B cell (primary cell): ENCODE measurements around the gene ANKRD61. TPM values are rescaled to one million over a fixed set of nuclear protein-coding genes. Genes with fewer than 3 reads are reported as not detected.
A peak's percentile ranks its signal among the peaks of the same experiment; 100 is the strongest.

Experiments used
- ATAC-seq: fragments of 200-7000 bp; cut with Tn5 transposase; one replicate; pipeline ENCODE4 v1.10.0; 2021; ENCODE audit warnings: low read depth, mild to moderate bottlenecking, moderate number of reproducible peaks, moderate library complexity
- CTCF ChIA-PET: fragments of 350-600 bp; sonication (Branson Sonifier 250); formaldehyde crosslinking; loops from one replicate; lab custom pipeline; 2021; ENCODE audit warnings: antibody characterized with exemption, inconsistent platforms; lab: Charles Lee
- POLR2A ChIA-PET: fragments of 350-600 bp; sonication (Branson Sonifier 250); formaldehyde crosslinking; loops from one replicate; lab custom pipeline; 2021; ENCODE audit warnings: antibody characterized with exemption; lab: Charles Lee
- DNase-seq: peaks from one replicate; pipeline ENCODE4 v3.0.0; 2013
- H2AFZ ChIP-seq: 2 replicates; pipeline ENCODE4 v1.6.1; 2012; ENCODE audit warnings: mild to moderate bottlenecking, low read depth, low read length; ENCODE audit not compliant: insufficient read depth, poor library complexity, severe bottlenecking
- H3K27ac ChIP-seq, 2 donors: 1 replicate in 1 of 2; 2 replicates in 1 of 2; pipeline ENCODE4 v1.5.1; 2012 to 2013; ENCODE audit warnings: low read length in 2 of 2, mild to moderate bottlenecking in 2 of 2, moderate library complexity in 1 of 2
- H3K27me3 ChIP-seq, 4 experiments: fragments of 200-600 bp in 1 of 4; sonication (generic) in 1 of 4; replicated peaks in 1 of 4; 1 replicate in 2 of 4; 2 replicates in 2 of 4; pipeline versions ENCODE4 v1.6.1 to v1.7.0; 2013 to 2016; ENCODE audit warnings: low read length in 3 of 4, mild to moderate bottlenecking in 2 of 4, mixed read lengths in 1 of 4, moderate library complexity in 1 of 4; ENCODE audit not compliant: insufficient read depth in 4 of 4, control insufficient read depth in 3 of 4; ENCODE audit errors: control extremely low read depth in 1 of 4
- H3K36me3 ChIP-seq, 2 experiments: replicated peaks in 1 of 2; 1 replicate in 1 of 2; 2 replicates in 1 of 2; pipeline versions ENCODE4 v1.6.1 to v1.7.1; 2013; ENCODE audit warnings: low read length in 1 of 2; ENCODE audit not compliant: insufficient read depth in 2 of 2, control insufficient read depth in 1 of 2; ENCODE audit errors: control extremely low read depth in 1 of 2, extremely low read depth in 1 of 2
- H3K4me1 ChIP-seq, 2 donors: fragments of 200-600 bp in 1 of 2; sonication (generic) in 1 of 2; 1 replicate in 1 of 2; 2 replicates in 1 of 2; pipeline versions ENCODE4 v1.5.1 to v1.6.1; 2013 to 2017; ENCODE audit warnings: low read length in 2 of 2; ENCODE audit not compliant: control insufficient read depth in 2 of 2, insufficient read depth in 2 of 2
- H3K4me2 ChIP-seq: replicated peaks from 2 replicates; pipeline ENCODE3; 2012; ENCODE audit warnings: mild to moderate bottlenecking, low read depth, low read length; ENCODE audit not compliant: poor library complexity, severe bottlenecking
- H3K4me3 ChIP-seq, 5 experiments: fragments of 200-600 bp in 1 of 5; sonication (generic) in 1 of 5; 1 replicate in 3 of 5; 2 replicates in 2 of 5; pipeline versions ENCODE4 v1.5.1 to v1.7.0; 2011 to 2016; ENCODE audit warnings: low read length in 4 of 5, mild to moderate bottlenecking in 4 of 5, low read depth in 2 of 5, control low read depth in 1 of 5, moderate library complexity in 1 of 5; ENCODE audit not compliant: insufficient read depth in 1 of 5; ENCODE audit errors: control extremely low read depth in 1 of 5, extremely low read depth in 1 of 5
- H3K79me2 ChIP-seq: fragments of 200-600 bp; sonication (generic); one replicate; pipeline ENCODE4 v1.6.0; 2016; ENCODE audit warnings: low read length; ENCODE audit not compliant: control insufficient read depth, insufficient read depth
- H3K9ac ChIP-seq: fragments of 200-600 bp; sonication (generic); 2 replicates; pipeline ENCODE4 v1.6.1; 2017; ENCODE audit warnings: mild to moderate bottlenecking, low read length, moderate library complexity
- H3K9me3 ChIP-seq, 3 donors: one replicate each; pipeline versions ENCODE4 v1.6.1 to v1.7.1; 2013; ENCODE audit warnings: low read length in 2 of 3; ENCODE audit not compliant: control insufficient read depth in 2 of 3, insufficient read depth in 1 of 3; ENCODE audit errors: control extremely low read depth in 1 of 3
- H4K20me1 ChIP-seq: 2 replicates; pipeline ENCODE4 v1.6.0; 2012; ENCODE audit warnings: mild to moderate bottlenecking, low read length; ENCODE audit not compliant: insufficient read depth, control insufficient read depth, poor library complexity, severe bottlenecking
- H3K27ac Mint-ChIP-seq: one replicate; pipeline ENCODE4 v1.8.0; 2021; ENCODE audit warnings: mixed read lengths
- H3K27me3 Mint-ChIP-seq: one replicate; pipeline ENCODE4 v1.8.0; 2021; ENCODE audit warnings: mixed read lengths
- H3K4me1 Mint-ChIP-seq: one replicate; pipeline ENCODE4 v1.8.0; 2021; ENCODE audit warnings: mixed read lengths
- H3K4me3 Mint-ChIP-seq: one replicate; pipeline ENCODE4 v1.8.0; 2021; ENCODE audit warnings: mixed read lengths
- H3K9me3 Mint-ChIP-seq: one replicate; pipeline ENCODE4 v1.8.0; 2022; ENCODE audit warnings: mixed read lengths; ENCODE audit not compliant: insufficient read depth
- EZH2 ChIP-seq: IDR thresholded peaks from 2 replicates; pipeline ENCODE4 v1.6.1; 2012; ENCODE audit warnings: borderline replicate concordance, low read depth, mild to moderate bottlenecking, moderate library complexity, low read length; ENCODE audit not compliant: insufficient read depth, poor library complexity, severe bottlenecking
- WGBS: methylation state at CpG from one replicate; pipeline ENCODE4 v1.1.5; 2013; ENCODE audit warnings: missing lambda C conversion rate; ENCODE audit not compliant: insufficient coverage; 5-methylcytosine and 5-hydroxymethylcytosine counted together
- intact Hi-C: fragments of 100-400 bp; cut with micrococcal nuclease; formaldehyde crosslinking; loops from one replicate; pipeline ENCODE4 v1.10.0; 2022
- polyA plus RNA-seq: library from polyadenylated mRNA; depleted of rRNA; stranded (reverse); fragments of >200 nt; gene quantifications from 2 replicates; pipeline ENCODE4 v1.2.3, GENCODE V29; 2012
- total RNA-seq, 2 donors: library from RNA; stranded (reverse); fragments of 120-200 nt in 1 of 2; gene quantifications; 1 replicate in 1 of 2; 2 replicates in 1 of 2; pipeline versions ENCODE4 v1.2.3 to v1.2.4, GENCODE V29; 2013 to 2022
- TF ChIP-seq, protein P1 (sequence below): fragments of 200-600 bp; IDR thresholded peaks from one replicate; pipeline ENCODE4 v1.8.0; 2022; ENCODE audit warnings: antibody characterized with exemption, mild to moderate bottlenecking

The ANKRD61 gene
- total and polyA plus RNA-seq, 2 donors (not counting 1 experiment from before 2014, with no cell fraction given), result 0.13 TPM; not detected in 1

DNA sequence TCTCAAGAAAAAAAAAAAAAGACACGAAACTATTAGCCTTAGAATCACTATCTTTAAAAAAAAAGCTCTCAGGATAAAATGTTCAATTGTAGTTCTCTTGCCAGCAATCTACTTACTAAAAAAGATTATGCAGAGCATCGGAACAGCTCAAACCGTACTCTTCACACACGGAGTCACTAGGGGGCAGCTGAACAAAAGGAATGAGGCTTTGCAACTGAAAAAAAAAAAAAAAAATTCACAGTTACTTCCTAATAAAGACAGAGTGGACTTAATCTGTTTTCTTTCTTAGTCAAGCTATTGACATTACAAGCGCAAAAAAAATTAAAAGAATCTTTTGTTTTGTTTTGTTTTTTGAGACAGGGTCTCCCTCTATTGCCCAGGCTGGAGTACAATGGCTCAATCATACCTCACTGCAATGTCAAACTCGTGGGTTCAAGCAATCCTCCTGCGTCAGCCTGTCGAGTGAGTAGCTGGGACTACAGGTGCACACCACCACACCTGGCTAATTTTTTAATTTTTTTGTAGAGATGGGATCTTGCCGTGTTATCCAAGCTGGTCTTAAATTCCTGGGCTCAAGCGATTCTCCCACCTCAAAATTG, 33.9 kb upstream of the ANKRD61 start:
- Mint-ChIP-seq H3K27ac (no peak overlapping the region), H3K4me3 (no peak overlapping the region), H3K4me1 (peaks cover 2% of the 10 kb centered on the region), H3K27me3 (no peaks in the 10 kb centered on the region), H3K9me3 (no peaks in the 10 kb centered on the region)
- ATAC-seq (peak; percentile 67), DNase-seq (peak; percentile 74)
- TF ChIP-seq, protein P1, sequence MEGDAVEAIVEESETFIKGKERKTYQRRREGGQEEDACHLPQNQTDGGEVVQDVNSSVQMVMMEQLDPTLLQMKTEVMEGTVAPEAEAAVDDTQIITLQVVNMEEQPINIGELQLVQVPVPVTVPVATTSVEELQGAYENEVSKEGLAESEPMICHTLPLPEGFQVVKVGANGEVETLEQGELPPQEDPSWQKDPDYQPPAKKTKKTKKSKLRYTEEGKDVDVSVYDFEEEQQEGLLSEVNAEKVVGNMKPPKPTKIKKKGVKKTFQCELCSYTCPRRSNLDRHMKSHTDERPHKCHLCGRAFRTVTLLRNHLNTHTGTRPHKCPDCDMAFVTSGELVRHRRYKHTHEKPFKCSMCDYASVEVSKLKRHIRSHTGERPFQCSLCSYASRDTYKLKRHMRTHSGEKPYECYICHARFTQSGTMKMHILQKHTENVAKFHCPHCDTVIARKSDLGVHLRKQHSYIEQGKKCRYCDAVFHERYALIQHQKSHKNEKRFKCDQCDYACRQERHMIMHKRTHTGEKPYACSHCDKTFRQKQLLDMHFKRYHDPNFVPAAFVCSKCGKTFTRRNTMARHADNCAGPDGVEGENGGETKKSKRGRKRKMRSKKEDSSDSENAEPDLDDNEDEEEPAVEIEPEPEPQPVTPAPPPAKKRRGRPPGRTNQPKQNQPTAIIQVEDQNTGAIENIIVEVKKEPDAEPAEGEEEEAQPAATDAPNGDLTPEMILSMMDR, result peak; percentile 77
- TF ChIP-seq EZH2, result no peak
- ChIA-PET CTCF (interaction anchor here (0.6 to 7.4 kb wide), 33 partner anchors 11 to 593 kb away, joined by 3 to 121 read pairs (median 4); partner anchors contain the start of genes AIMP2 and PMS2), POLR2A (interaction anchor here (0.6 kb wide), 1 partner anchor 362 kb away, joined by 7 read pairs; no protein-coding TSS in a partner anchor)
- 80% methylated on average over 1 of the region's 10 CpGs for WGBS
- Histone ChIP-seq H3K4me3 (no peak overlapping the region), H3K9me3 (no peaks in the 10 kb centered on the region), H3K4me2 (no peak overlapping the region), H3K9ac (no peak overlapping the region), H4K20me1 (no peaks in the 10 kb centered on the region), H3K4me1 (no peaks in the 10 kb centered on the region), H3K27me3 (no peaks in the 10 kb centered on the region), H3K27ac (no peak overlapping the region), H3K79me2 (no peaks in the 10 kb centered on the region), H2AFZ (no peak overlapping the region), H3K36me3 (peaks cover 5 to 25% of the 10 kb centered on the region in 2 experiments)
- intact Hi-C loops, result loop anchor here (1.0 kb wide), 4 partner anchors 12 to 438 kb away; partner anchors contain the start of genes AIMP2 and PMS2

GRCh38 chr7:6007386-6007785, 23.8 kb upstream of the ANKRD61 start:
- H3K4me3 Mint-ChIP-seq, result peak overlapping the region; percentile 24
- no peaks in the 10 kb centered on the region for H3K9me3 ChIP-seq
- H3K4me2 ChIP-seq, result no peak overlapping the region
- H3K9ac ChIP-seq, result no peak overlapping the region
- no peak for DNase-seq
- H3K36me3 ChIP-seq, result peaks cover 0 to 9% of the 10 kb centered on the region in 2 experiments
- ATAC-seq, result no peak
- peaks cover 4% of the 10 kb centered on the region for H4K20me1 ChIP-seq
- H3K4me1 ChIP-seq, result peaks cover 3 to 9% of the 10 kb centered on the region in 2 donors
- peaks cover 28% of the 10 kb centered on the region for H3K4me1 Mint-ChIP-seq
- 100% methylated on average over 1 of the region's 4 CpGs for WGBS
- no peak overlapping the region for H2AFZ ChIP-seq
- CTCF ChIA-PET, result interaction anchor here (1.4 to 3.6 kb wide), 3 partner anchors 10 to 316 kb away, joined by 3 to 29 read pairs (median 4); no protein-coding TSS in a partner anchor
- H3K27ac Mint-ChIP-seq, result peak overlapping the region; percentile 4
- TF ChIP-seq EZH2, result no peak
- TF ChIP-seq, protein P1, result no peak
- H3K27me3 ChIP-seq, result no peaks in the 10 kb centered on the region
- intact Hi-C loops, result no loop called here
- no peak overlapping the region for H3K27ac ChIP-seq
- H3K9me3 Mint-ChIP-seq, result no peaks in the 10 kb centered on the region
- POLR2A ChIA-PET, result no interaction called here
- no peaks in the 10 kb centered on the region for H3K27me3 Mint-ChIP-seq
- peaks cover 48% of the 10 kb centered on the region for H3K79me2 ChIP-seq
- H3K4me3 ChIP-seq, result no peak overlapping the region
